HCT116 (cell line): Measurements from ENCODE around the gene ALK. TPM values are rescaled to one million over a fixed set of nuclear protein-coding genes. Genes with fewer than 3 reads are reported as not detected.

ENCODE experiments used
- ATAC-seq: fragments of 200-7000 bp; cut with Tn5 transposase; 2 replicates; pipeline ENCODE4 v1.9.1; 2020; ENCODE audit warnings: mild to moderate bottlenecking, moderate library complexity
- BruUV-seq: library from RNA; stranded (reverse); fragments of 400-500 nt; replicated peaks from 2 replicates; lab custom pipeline; 2021; lab: Mats Ljungman, UMichigan
- CTCF ChIA-PET: fragments of 300-600 bp; sonication (Branson Sonifier 250); formaldehyde crosslinking; loops from one replicate; lab custom pipeline; 2021; ENCODE audit warnings: antibody characterized with exemption; lab: Charles Lee
- POLR2A ChIA-PET: fragments of 300-600, 350-600 bp; sonication (Branson Sonifier 250); formaldehyde crosslinking; loops from one replicate; lab custom pipeline; 2021; ENCODE audit warnings: antibody characterized with exemption; lab: Charles Lee
- RAD21 ChIA-PET, 2 experiments: fragments of 300-600 bp; sonication (Branson Sonifier 250); formaldehyde crosslinking; loops; one replicate each; lab custom pipeline; 2023; ENCODE audit warnings: low total read pairs in 2 of 2; ENCODE audit not compliant: uncharacterized antibody in 2 of 2, unreplicated experiment in 2 of 2, low non-redundant PET in 1 of 2; lab: Charles Lee
- DNase-seq: peaks from one replicate; pipeline ENCODE4 v3.0.0-alpha.2; 2010; ENCODE audit warnings: low read depth, low spot score
- H2AFZ ChIP-seq: fragments of 200-600 bp; shearing (Covaris generic), sonication (generic); 2 replicates; pipeline ENCODE4 v1.6.1; 2017; ENCODE audit warnings: low read depth, mixed run types, mixed read lengths, antibody characterized with exemption, low read length; ENCODE audit not compliant: poor library complexity, severe bottlenecking
- H3K27ac ChIP-seq: 2 replicates; pipeline ENCODE4 v1.5.1; 2012; ENCODE audit warnings: low read depth, low read length
- H3K27me3 ChIP-seq: fragments of 200-600 bp; sonication (generic); 2 replicates; pipeline ENCODE4 v1.6.1; 2016; ENCODE audit warnings: mixed run types, low read length, mixed read lengths; ENCODE audit not compliant: insufficient read depth
- H3K36me3 ChIP-seq, 2 experiments: fragments of 200-500 bp in 1 of 2; fragments of 200-600 bp in 1 of 2; sonication (Bioruptor generic) in 1 of 2; sonication (generic) in 1 of 2; 2 replicates each; pipeline versions ENCODE4 v1.5.1 to v1.6.1; 2014 to 2016; ENCODE audit warnings: low read length in 2 of 2, inconsistent platforms in 1 of 2, mixed read lengths in 1 of 2, mixed run types in 1 of 2; ENCODE audit not compliant: insufficient read depth in 2 of 2, control insufficient read depth in 1 of 2
- H3K4me1 ChIP-seq, 2 experiments: fragments of 200-600 bp in 1 of 2; sonication (generic) in 1 of 2; 2 replicates each; pipeline versions ENCODE4 v1.5.1 to v1.6.1; 2012 to 2017; ENCODE audit warnings: low read length in 2 of 2, inconsistent platforms in 1 of 2, mild to moderate bottlenecking in 1 of 2, mixed read lengths in 1 of 2, mixed run types in 1 of 2, moderate library complexity in 1 of 2; ENCODE audit not compliant: insufficient read depth in 2 of 2, control insufficient read depth in 1 of 2
- H3K4me2 ChIP-seq: fragments of 200-600 bp; sonication (generic); 2 replicates; pipeline ENCODE4 v1.6.1; 2017; ENCODE audit warnings: mixed run types, low read length, mixed read lengths
- H3K4me3 ChIP-seq, 2 experiments: fragments of 200-600 bp in 1 of 2; sonication (generic) in 1 of 2; replicated peaks in 1 of 2; 2 replicates each; pipeline ENCODE4 v1.5.1; 2011 to 2016; ENCODE audit warnings: low read length in 2 of 2, control low read depth in 1 of 2, low read depth in 1 of 2, mild to moderate bottlenecking in 1 of 2, mixed read lengths in 1 of 2, mixed run types in 1 of 2
- H3K79me2 ChIP-seq: fragments of 200-600 bp; sonication (generic); 2 replicates; pipeline ENCODE4 v1.6.1; 2017; ENCODE audit warnings: mild to moderate bottlenecking, mixed run types, low read length, moderate library complexity, mixed read lengths; ENCODE audit not compliant: insufficient read depth
- H3K9ac ChIP-seq: fragments of 200-600 bp; sonication (generic); 2 replicates; pipeline ENCODE4 v1.6.1; 2016; ENCODE audit warnings: low read length, mixed read lengths
- H3K9me2 ChIP-seq: fragments of 200-600 bp; sonication (generic), shearing (Covaris generic); 2 replicates; pipeline ENCODE4 v1.6.1; 2017; ENCODE audit warnings: mixed run types, mild to moderate bottlenecking, moderate library complexity; ENCODE audit not compliant: insufficient read depth
- H3K9me3 ChIP-seq, 2 experiments: fragments of 200-500 bp in 1 of 2; fragments of 200-600 bp in 1 of 2; sonication (Bioruptor generic) in 1 of 2; sonication (generic) in 1 of 2; 2 replicates each; pipeline ENCODE4 v1.6.1; 2014 to 2017; ENCODE audit warnings: low read length in 2 of 2, mixed read lengths in 2 of 2, inconsistent platforms in 1 of 2, low read depth in 1 of 2, mild to moderate bottlenecking in 1 of 2, mixed run types in 1 of 2, moderate library complexity in 1 of 2; ENCODE audit not compliant: control insufficient read depth in 1 of 2, insufficient read depth in 1 of 2
- H4K20me1 ChIP-seq: fragments of 200-600 bp; sonication (generic), shearing (Covaris generic); 2 replicates; pipeline ENCODE4 v1.6.1; 2017; ENCODE audit warnings: mixed run types, mild to moderate bottlenecking, moderate library complexity; ENCODE audit not compliant: insufficient read depth
- SRF ChIP-seq: IDR thresholded peaks from 2 replicates; pipeline ENCODE4 v1.6.1; 2012; ENCODE audit warnings: low read depth
- TCF7L2 ChIP-seq: IDR thresholded peaks from 2 replicates; pipeline ENCODE4 v1.7.0; 2011; ENCODE audit warnings: borderline replicate concordance, inconsistent platforms; ENCODE audit not compliant: insufficient read depth, insufficient read length; ENCODE audit errors: extremely low read depth
- intact Hi-C: fragments of 100-400 bp; cut with micrococcal nuclease; formaldehyde crosslinking; loops from 2 replicates; pipeline ENCODE4 v1.10.0; 2022
- total RNA-seq: library from RNA; stranded (reverse); gene quantifications from one replicate; pipeline ENCODE4 v1.2.1, GENCODE V29; 2021; ENCODE audit not compliant: unreplicated experiment
- TF ChIP-seq, protein P1 (sequence below): IDR thresholded peaks from 2 replicates; pipeline ENCODE4 v1.6.1; 2012; ENCODE audit warnings: low read depth

ALK gene
- total RNA-seq, 1 experiment from 2014 or later, result not detected

DNA sequence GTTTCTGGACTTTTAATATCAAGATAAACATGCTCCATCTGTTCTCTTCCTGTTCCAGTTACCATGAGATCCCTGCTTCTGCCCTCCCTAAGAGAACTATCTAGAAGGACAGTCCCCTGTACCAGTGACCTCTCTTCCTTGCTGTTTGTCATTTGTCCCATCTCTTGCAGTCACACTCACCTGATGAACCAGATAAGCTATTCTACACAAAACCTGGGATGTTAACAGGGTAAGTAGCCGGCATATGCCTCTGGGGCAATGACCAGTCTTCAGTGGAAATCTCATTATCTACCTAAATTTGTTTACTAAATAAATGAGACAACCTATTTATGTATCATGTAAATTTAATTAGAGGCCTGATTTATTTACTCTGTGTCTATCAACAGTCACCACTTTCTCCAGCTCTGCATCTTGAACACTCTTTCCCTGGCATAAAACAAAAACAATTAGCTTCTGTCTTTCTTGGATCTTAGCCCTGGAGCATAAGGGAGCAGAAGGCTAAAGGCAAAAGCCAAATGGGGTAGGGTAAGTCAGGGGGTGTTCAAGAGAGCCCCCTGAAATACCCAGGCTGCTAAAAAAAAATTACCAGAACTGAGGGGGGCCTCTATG, 337.7 kb downstream of the ALK start (continued):
- no peak for TF ChIP-seq TCF7L2

DNA sequence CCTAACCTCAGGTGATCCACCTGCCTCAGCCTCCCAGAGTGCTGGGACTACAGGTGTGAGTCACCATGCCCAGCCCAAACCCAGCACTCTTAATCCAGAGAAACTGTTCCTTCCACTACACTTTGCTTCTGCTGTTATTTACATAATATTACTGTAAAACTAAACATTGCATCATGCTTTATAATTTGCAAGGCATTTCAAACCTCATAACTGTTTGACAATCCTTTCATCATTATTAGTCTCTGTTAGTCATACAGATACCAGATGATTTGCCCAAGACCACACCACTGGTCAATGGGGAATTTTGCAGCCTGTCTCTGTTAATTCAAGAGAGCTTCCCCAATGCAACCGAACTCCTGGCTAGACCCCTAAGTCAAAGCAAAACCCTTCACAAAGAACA, 338.3 kb downstream of the ALK start:
- H3K36me3 ChIP-seq, result no peaks in the 10 kb centered on the region
- no peak overlapping the region for H2AFZ ChIP-seq
- DNase-seq (no peak), ATAC-seq (no peak)
- no peaks in the 10 kb centered on the region for H3K9me2 ChIP-seq
- no peak overlapping the region for H3K27ac ChIP-seq
- no peaks in the 10 kb centered on the region for H3K9me3 ChIP-seq
- H3K27me3 ChIP-seq, result peaks cover 31% of the 10 kb centered on the region
- no peak overlapping the region for H3K4me2 ChIP-seq
- no peak overlapping the region for H3K9ac ChIP-seq
- no TSS peak for BruUV-seq
- TF ChIP-seq, protein P1, sequence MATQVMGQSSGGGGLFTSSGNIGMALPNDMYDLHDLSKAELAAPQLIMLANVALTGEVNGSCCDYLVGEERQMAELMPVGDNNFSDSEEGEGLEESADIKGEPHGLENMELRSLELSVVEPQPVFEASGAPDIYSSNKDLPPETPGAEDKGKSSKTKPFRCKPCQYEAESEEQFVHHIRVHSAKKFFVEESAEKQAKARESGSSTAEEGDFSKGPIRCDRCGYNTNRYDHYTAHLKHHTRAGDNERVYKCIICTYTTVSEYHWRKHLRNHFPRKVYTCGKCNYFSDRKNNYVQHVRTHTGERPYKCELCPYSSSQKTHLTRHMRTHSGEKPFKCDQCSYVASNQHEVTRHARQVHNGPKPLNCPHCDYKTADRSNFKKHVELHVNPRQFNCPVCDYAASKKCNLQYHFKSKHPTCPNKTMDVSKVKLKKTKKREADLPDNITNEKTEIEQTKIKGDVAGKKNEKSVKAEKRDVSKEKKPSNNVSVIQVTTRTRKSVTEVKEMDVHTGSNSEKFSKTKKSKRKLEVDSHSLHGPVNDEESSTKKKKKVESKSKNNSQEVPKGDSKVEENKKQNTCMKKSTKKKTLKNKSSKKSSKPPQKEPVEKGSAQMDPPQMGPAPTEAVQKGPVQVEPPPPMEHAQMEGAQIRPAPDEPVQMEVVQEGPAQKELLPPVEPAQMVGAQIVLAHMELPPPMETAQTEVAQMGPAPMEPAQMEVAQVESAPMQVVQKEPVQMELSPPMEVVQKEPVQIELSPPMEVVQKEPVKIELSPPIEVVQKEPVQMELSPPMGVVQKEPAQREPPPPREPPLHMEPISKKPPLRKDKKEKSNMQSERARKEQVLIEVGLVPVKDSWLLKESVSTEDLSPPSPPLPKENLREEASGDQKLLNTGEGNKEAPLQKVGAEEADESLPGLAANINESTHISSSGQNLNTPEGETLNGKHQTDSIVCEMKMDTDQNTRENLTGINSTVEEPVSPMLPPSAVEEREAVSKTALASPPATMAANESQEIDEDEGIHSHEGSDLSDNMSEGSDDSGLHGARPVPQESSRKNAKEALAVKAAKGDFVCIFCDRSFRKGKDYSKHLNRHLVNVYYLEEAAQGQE, result no peak
- no peak for TF ChIP-seq SRF
- H3K79me2 ChIP-seq, result no peaks in the 10 kb centered on the region
- ChIA-PET RAD21 (no interaction called here), POLR2A (no interaction called here), CTCF (no interaction called here)
- H4K20me1 ChIP-seq, result no peaks in the 10 kb centered on the region; the same call in 1 of the 2 replicates
- H3K4me1 ChIP-seq, result no peaks in the 10 kb centered on the region
- intact Hi-C loops, result no loop called here
- H3K4me3 ChIP-seq, result no peak overlapping the region
